HG02970 (cell line): ENCODE results near the gene GTF3C2.
"Not testable (repeated sequence)": the region's sequence is repeated elsewhere in the genome, so short reads cannot be mapped to it uniquely, and the experiment has no call there.

Experiments
- ATAC-seq: cut with Tn5 transposase; IDR thresholded peaks from one replicate; pipeline ENCODE4 v1.9.1; 2021; ENCODE audit warnings: mild to moderate bottlenecking, moderate library complexity, moderate number of reproducible peaks; ENCODE audit not compliant: unreplicated experiment, low FRiP score

The GTF3C2 gene

DNA sequence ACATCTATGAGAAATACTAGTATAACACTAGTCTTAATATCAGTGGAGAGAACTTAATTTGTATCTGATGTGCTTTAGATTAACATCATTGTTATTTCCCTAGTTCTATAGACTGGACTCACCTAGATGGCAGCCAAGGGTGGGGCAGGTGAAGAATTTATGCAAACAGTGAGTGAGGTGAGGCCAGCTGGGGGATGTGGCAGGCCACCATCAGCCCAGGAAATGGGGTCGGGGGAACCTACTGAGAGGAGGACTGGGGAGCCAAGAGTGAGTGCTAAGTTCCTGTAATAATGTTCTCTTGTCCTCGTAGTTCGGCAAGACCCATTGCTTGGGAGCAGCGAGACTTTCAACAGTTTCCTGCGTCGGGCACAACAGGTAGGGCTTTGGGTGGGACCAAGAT, 16.4 kb upstream of the GTF3C2 start:
- ATAC-seq = no peak

DNA sequence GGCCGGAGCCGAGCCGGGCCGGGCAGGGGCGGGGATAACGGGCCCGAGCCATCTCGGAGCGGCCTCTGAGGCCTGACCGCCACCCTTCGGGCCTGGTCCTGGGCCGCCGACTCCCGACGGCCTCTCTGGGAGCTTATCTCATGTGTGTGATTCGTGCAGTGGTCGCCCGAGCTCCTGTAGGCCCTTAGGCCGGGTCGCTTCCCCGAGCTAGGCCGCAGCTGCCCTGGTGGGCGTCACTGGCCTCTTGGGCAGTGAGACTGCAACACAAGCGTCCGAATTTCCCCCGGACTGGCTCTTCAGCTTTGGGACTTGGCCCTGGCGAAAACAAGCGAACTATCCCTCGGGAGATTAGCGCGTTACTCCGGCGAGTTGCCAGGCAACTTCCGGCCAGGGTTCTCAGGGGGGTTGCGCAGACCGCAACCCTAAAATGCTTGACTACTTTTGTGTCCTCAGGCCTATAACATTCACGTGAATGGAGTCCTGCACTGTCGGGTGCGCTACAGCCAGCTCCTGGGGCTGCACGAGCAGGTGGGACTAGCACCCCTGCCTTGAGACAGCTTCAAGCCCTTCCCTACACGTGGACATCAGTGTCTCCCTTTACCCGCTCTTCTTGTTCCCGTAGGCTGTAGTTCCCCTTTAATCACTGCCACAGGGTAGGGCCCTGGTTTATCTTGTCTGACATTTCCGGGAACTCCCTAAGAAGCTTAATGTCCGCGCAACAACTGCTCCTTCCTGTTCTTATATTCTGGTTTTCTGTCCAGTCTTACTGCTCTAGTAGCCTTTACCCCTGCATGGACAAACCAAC, 14.5 kb upstream of the GTF3C2 start:
- ATAC-seq = peak; percentile 4

DNA sequence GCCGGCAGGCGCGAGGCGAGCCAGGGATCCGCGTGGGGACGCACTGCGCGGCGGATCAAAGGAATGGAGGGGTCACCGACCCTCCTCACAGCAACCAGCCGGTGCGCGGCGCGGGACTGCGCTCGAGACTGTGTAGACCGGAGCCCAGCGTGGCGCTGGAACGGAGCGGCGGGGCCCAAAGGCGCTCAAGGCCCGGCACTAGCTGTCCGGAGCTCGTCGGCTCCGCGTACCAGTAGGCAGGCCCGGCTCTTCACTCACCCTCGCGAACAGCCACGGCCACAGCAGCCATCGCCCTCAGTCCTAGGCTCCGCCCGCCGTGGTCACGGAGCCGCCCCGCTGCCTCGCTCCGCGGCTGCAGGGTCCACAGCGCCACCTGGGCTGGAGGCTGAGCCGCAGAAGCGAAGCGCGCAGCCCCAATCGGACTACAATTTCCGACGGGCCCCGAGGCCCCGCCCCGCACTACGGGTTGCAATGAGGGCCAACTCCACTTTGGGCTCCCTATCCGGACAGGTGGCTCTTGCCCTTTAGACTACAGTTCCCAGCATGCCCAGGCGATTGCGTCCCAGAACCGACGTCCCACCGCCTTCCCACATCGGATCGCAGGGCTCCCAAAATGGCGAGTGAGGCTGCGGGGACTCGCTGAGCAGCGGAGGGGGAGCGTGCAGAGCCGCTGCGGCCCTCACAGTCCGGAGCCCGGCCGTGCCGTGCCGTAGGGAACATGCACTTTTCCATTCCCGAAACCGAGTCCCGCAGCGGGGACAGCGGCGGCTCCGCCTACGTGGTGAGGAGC, 13.7 kb upstream of the GTF3C2 start, which contains the start of the genes EIF2B4 and SNX17:
Gene EIF2B4, minus strand, starts transcription at position 313 of the 790 bp plus-strand sequence. Its CDS starts 24 bp downstream, at position 289.
Gene SNX17, plus strand, starts transcription at position 591 of the 790 bp plus-strand sequence. Its CDS starts 128 bp downstream, at position 719.
- ATAC-seq = peak; percentile 90

DNA sequence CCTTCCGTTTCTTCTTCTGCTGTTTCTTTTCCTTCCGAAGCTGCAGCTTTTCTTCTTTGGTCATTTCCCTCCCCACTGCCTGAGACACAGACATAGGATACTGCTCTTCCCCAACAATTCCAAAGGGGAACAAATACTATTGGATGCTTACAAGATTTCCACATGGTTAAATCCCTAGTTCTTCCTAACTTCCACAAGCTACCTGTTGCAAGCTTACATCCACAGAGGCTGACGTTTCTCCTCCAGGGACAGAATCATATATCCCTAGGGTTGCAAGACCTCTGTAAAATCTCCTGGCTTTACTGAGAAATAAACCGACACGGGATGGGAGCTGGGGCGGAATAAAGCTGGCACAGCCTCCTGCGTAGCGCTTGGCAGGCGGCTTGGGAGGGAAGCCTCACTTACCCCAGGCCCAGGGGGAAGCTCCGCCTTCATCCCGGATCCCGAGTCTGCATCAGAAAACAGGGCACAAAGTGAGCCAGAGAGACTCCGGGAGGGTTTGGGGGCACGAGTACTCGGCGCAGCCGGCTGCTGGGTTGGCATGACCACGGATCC, 13.0 kb upstream of the GTF3C2 start:
- peak; percentile 4 for ATAC-seq

DNA sequence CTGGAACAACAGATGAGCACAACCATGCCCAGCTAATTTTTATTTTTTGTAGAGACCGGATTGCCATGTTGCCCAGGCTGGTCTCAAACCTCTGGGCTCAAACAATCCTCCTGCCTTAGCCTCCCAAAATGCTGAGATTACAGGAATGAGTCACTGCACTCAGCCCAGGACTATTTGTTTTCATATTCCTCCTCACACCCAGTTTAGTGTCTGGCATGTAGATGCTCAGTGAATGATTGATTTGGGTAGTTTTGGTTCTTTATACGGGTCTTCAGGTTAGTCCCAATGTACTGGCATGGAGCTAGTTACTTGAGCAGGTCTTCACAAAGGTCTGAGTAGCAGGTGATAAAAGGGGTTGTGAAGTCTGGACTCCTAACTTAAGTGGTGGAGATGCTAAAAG, 7.4 kb upstream of the GTF3C2 start:
- no peak for ATAC-seq

DNA sequence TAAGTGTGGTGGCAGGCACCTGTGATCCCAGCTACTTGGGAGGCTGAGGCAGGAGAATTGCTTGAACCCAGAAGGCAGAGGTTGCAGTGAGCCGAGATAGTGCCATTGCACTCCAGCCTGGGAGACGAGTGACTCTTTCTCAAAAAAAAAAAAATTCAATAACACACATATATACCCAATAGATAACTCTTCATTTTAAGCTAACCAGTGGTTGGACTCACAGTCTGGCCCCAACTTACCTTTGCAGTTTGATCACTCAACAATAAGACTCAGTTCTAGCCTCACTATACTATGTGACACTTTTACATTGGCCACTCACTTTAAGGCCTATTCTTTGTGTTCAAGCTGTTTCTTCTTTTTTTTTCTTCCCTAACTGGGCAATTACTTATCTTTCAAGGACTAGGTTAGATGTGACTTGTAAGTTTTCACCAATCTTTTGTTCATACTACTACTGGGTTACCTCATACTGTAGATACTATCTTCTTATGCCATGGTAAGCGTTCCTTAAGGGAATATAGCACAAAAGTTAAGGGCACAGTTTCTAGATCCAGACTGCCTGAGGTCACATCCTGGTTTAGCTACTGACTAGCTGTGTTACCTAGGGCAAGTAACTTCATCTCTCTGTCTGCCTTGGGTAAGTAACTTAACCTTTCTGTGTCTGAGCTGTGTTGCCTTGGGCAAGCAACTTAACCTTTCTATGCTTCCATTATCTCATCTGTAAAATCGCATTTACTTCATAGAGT, 6.3 kb upstream of the GTF3C2 start:
- no peak for ATAC-seq

DNA sequence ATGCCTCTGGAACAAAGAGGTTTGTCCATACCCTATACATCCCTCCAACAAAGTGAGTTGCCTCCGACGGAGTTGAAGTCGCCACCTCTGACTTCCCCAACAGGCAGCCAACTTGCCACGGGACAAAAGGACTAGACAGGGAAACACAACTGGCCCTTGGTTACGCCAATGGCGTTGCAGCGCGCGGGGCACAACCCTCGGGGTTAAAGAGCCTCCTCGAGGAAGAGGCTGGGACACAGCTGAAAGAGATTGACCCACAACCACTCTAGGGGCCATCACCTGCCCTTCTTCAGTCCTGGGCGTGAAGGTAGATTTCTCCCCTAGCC, 545 bp downstream of the GTF3C2 start:
- peak; percentile 35 for ATAC-seq

DNA sequence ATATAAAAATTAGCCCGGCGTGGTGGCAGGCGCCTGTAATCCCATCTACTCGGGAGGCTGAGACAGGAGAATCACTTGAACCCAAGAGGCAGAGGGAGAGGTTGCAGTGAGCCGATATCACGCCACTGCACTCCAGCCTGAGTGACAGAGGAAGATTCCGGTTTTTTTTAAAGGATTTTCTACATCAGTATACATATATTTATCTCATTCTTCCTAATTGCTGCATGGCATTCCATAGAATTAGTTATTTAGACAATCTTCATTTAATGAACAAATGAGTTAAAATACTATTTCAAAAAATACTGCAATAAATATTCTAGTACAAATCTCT, 2.0 kb downstream of the GTF3C2 start:
- no peak for ATAC-seq

DNA sequence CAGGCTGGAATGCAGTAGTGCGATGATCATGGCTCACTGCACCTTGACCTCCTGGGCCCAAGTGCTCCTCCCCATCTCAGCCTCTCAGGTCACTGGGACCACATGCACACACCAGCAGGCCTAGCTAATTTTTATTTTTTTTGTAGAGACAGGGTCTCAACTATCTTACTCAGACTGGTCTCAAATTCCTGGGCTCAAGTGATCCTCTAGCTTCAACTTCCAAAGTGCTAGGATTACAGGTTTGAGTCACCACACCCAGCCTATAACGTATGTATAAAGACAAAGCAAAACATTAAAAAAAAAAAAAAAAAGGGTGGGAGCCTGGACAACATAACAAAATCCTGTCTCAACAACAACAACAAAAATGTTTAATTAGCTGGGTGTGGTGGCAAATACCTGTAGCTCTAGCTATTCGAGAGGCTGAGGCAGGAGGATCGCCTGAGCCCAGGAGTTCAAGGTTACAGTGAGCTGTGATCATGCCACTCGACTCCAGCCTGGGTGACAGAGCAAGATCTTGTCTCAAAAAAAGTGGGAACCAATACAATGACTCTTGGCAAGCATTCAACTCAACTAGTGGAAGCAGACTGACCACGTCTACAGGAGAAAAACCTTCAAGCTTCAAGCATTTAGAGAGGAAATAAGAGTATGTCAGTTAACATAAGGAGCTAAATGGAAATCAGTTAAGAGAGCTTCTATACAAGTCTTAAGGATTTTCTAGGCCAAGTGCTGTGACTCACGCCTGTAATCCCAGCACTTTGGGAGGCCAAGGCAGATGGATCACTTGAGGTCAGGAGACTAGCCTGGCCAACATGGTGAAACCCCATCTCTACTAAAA, 2.6 kb downstream of the GTF3C2 start:
- no peak for ATAC-seq

DNA sequence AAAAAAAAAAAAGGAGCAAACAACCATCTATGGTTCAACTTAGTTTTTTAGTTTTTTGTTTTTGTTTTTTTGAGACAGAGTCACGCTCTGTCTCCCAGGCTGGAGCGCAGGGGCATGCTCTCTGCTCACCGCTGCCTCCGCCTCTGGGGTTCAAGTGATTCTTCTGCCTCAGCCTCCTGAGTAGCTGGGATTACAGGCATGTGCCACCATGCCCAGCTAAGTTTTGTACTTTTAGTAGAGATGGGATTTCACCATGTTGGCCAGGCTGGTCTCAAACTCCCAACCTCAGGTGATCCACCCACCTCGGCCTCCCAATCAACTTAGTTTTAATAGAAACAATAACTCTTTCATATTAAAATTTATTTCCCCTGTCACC, 3.2 kb downstream of the GTF3C2 start:
- not testable (repeated sequence) for ATAC-seq

DNA sequence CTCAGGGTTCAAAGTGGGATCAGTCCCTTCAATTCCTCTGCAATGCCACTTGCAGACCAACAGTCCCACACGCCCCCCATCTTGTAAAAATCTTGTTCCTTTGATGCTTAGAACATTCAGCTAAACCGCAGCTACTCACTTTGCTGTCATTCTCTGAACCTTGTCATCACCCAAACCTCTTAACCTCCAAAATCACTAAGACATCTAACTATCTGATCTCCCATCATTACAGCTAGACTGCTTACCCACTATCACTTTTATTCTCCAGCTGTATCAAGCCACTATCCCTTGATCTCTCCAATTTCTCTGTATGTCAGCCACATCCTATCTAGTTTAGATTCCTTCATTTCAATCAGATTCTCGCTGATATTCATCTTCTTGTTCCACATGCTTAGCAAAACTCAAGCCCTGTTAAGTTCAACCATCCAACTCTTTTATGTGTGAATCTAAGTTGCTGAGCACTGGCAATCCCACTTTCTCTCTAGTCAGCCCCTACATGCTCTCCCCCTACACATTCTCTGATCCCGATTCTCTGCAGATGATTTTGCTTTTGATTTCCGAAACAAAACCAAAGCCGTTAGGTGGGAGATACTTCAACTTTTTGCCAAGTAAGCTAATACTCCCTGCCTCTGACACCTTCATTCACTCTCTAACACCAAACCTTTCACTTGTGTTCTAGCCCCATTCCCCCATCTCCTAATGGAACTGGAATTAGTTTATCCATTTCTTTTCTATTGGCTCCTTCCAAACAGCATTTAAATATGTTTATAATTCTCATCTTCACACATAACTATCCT, 4.6 kb downstream of the GTF3C2 start:
- no peak for ATAC-seq

DNA sequence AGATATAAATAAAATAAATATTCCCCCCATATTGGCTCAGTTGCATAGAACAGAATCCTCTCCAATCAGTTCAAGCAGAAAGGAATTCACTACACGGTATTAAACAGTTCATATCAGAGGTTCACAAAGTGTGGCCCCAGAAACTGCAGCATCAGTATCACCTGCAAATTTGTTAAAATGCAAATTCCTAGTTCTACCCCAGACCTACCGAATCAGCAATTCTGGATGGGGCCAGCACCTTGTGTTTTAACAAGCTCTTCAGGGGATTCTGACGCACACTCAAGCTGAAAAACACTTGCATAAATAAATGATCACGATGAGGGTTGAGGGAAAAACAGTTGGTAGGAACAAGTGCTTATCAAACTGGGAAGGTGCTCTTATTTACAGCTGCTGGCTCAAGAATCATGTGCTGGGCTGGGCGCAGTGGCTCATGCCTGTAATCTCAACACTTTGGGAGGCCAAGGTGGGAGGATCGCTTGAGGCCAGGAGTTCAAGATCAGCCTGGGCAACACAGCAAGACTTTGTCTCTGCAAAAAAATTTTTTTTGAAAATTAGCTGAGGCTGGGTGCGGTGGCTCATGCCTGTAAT, 6.4 kb downstream of the GTF3C2 start:
- ATAC-seq = no peak

DNA sequence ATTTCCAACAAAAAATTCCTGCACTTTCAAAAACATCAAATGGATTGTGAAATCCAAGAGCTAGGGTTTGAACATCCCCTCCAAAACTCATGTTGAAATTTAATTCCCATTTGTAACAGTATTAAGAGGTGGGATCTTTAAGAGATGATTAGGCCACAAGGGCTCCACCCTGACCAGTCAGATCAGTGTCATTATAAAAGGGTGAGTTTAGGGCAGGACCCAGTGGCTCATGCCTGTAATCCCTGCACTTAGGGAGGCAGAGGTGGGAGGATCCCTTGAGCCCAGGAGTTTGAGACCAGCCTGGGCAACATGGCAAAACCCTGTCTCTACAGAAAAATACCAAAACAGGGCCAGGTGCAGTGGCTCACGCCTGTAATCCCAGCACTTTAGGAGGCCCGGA, 8.9 kb downstream of the GTF3C2 start:
- ATAC-seq = no peak

DNA sequence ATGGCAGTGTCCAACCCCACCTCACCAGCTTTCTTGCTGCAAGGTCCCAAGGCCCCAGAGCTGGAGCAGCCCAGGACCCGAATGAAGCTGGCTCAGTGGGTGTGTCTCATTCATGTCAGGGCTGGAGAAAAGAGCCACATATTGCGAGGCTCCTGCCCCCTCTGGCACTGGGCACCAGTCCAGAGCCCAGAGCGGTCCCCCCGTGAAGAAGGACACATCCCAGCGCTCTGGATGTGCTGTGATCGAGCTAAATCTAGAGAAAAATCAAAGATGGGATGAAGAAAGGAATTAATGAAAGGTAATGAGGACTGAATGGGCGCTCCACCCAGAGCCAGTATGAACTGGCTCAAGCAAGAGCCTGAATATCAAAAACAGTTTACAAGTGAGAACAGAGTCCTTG, 20.4 kb downstream of the GTF3C2 start:
- no peak for ATAC-seq

DNA sequence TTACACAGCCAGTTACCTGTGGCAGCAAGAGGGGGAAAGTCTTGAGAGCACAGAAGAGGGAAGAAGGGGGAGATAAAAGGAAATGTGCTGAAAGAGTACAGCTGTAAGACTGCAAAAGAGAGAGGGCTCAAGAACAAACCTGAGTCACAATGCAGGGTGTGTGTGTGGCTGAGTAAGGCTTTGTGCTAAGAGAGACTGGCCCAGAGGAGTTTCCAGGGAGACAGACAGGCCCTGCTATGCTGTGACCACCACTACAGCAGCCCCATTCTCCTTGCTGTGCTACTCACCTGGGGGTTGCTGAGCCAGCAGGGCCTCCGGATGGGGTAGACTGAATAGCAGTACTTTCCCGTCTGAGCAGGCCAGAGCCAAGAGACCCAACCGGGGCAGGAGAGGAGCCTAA, 21.3 kb downstream of the GTF3C2 start:
- ATAC-seq = no peak

DNA sequence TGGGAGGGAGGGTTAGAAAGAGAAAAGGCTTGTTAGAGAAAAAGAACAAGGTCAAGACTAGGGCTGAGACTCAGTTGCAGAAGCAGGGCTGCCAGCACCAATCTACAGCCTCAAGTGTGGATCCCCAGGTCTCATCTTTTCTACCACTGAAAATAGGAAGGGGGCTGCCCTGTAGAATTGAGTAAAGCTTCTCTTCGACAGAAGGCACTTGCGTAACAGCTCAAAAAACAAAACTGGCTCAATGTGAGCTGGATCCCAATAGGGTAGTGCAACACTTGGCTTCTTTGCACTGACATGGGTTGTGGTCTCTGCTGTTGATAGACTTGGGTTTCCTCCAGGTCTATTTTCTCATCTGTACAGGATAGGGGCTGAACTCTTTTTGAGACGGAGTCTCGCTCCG, 31.8 kb downstream of the GTF3C2 start:
- no peak for ATAC-seq

DNA sequence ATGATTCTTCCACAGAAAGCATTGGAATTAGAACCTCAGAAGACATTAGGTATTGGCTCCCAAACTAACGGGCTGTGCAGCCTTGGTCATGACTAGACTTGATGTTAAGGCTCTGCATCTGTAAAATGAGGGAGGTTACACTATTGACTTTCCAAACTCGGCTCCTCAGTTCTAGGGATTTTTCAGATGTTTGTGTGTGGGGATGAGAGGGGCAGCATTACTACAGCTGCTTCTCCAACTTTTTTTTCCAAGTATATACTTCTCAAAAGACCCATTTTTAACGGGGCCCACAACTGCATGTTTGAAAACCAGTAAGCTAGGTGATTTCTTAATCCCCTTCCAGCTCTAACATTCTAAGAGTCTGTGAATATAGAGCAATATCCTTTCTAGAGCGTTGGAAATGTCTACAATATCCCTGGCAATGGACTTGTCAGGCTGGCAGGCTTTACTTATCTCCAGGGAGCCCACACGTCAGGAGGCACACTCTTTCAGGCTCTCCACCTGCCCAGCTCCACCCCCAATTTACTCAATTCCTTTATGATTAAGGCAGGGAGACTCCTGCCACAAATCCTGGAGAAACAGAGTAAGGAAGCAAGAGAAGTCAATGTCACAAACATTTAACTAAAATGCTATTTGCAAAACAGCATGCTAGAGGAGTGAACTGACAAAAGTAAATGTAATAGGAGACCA, 32.8 kb downstream of the GTF3C2 start:
- ATAC-seq = no peak
